PFSK-1 (cell line): ENCODE data around the gene BARD1.

Experiments used
- POLR2AphosphoS5 ChIP-seq: IDR thresholded peaks from 2 replicates; pipeline ENCODE4 v1.6.1; 2012; ENCODE audit warnings: low read depth, mild to moderate bottlenecking, control low read depth, low read length, moderate library complexity
- SIN3A ChIP-seq: IDR thresholded peaks from 2 replicates; pipeline ENCODE4 v1.6.1; 2012; ENCODE audit warnings: mild to moderate bottlenecking, low read length, moderate library complexity, borderline replicate concordance; ENCODE audit not compliant: insufficient read depth
- TF ChIP-seq, protein P1 (sequence below), 2 experiments: IDR thresholded peaks; 2 replicates each; pipeline versions ENCODE4 v1.6.1 to v1.8.0; 2011 to 2012; ENCODE audit warnings: low read depth in 2 of 2, low read length in 2 of 2, control low read depth in 1 of 2, inconsistent platforms in 1 of 2, mild to moderate bottlenecking in 1 of 2, moderate library complexity in 1 of 2; ENCODE audit not compliant: insufficient read depth in 1 of 2

DNA sequence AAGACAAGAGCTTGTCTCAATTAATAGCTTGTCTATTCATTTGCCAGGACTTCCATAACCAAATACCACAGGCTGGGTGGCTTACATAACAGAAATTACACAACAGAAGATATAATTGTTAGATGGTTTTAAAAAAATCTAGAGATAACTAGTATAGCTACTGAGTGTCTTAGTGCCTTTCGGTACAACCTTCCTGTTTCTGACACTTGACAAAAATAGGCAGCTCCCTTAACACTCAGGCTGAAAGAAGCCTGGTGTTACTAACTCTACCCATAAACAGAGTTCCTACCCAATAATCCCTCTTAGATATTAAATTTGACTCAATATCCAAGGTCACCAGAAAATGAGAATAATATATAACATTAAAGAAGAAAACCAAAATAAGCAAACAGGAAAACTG is 129.7 kb downstream of the BARD1 start:
- TF ChIP-seq SIN3A (no peak), POLR2AphosphoS5 (no peak)
- TF ChIP-seq, protein P1, sequence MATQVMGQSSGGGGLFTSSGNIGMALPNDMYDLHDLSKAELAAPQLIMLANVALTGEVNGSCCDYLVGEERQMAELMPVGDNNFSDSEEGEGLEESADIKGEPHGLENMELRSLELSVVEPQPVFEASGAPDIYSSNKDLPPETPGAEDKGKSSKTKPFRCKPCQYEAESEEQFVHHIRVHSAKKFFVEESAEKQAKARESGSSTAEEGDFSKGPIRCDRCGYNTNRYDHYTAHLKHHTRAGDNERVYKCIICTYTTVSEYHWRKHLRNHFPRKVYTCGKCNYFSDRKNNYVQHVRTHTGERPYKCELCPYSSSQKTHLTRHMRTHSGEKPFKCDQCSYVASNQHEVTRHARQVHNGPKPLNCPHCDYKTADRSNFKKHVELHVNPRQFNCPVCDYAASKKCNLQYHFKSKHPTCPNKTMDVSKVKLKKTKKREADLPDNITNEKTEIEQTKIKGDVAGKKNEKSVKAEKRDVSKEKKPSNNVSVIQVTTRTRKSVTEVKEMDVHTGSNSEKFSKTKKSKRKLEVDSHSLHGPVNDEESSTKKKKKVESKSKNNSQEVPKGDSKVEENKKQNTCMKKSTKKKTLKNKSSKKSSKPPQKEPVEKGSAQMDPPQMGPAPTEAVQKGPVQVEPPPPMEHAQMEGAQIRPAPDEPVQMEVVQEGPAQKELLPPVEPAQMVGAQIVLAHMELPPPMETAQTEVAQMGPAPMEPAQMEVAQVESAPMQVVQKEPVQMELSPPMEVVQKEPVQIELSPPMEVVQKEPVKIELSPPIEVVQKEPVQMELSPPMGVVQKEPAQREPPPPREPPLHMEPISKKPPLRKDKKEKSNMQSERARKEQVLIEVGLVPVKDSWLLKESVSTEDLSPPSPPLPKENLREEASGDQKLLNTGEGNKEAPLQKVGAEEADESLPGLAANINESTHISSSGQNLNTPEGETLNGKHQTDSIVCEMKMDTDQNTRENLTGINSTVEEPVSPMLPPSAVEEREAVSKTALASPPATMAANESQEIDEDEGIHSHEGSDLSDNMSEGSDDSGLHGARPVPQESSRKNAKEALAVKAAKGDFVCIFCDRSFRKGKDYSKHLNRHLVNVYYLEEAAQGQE (IDR thresholded peaks at IDR 0.05; ENCODE audit: insufficient read depth in 1 of 2, low read depth in 2 of 2, low read length in 2 of 2) = no peak
